Activated T-helper 2 cell treated with anti-CD3 and anti-CD28 coated beads, Interferon-gamma antibody, Interleukin-2, Interleukin-4, amounts not matched to agents 10 μg/mL and 5 μg/mL and 100 μg/mL, durations not matched to agents 14 hours and 24 hours and 36 hours (primary cell): ENCODE measurements around the gene TRAPPC2. TPM values are rescaled to one million over a fixed set of nuclear protein-coding genes. Genes with fewer than 3 reads are reported as not detected.

Experiments used
- DNase-seq: peaks from one replicate; pipeline ENCODE4 v3.0.0; 2021; ENCODE audit warnings: low spot score
- H3K27ac Mint-ChIP-seq: one replicate; pipeline ENCODE4 v1.8.0; 2021; ENCODE audit warnings: mixed read lengths
- H3K27me3 Mint-ChIP-seq: one replicate; pipeline ENCODE4 v1.8.0; 2021; ENCODE audit warnings: low read depth, mixed read lengths
- H3K36me3 Mint-ChIP-seq: one replicate; pipeline ENCODE4 v1.8.0; 2021; ENCODE audit warnings: low read depth, mixed read lengths
- H3K4me1 Mint-ChIP-seq: one replicate; pipeline ENCODE4 v1.8.0; 2021; ENCODE audit warnings: low read depth, mixed read lengths
- H3K4me3 Mint-ChIP-seq: one replicate; pipeline ENCODE4 v1.8.0; 2021; ENCODE audit warnings: low read depth, mild to moderate bottlenecking, moderate library complexity, mixed read lengths
- H3K9me3 Mint-ChIP-seq: one replicate; pipeline ENCODE4 v1.8.0; 2021; ENCODE audit warnings: mixed read lengths
- intact Hi-C: fragments of 100-400 bp; cut with micrococcal nuclease; formaldehyde crosslinking; loops from one replicate; pipeline ENCODE4 v1.15.1; 2023
- total RNA-seq: library from RNA; stranded (reverse); gene quantifications from 2 replicates; pipeline ENCODE4 v1.2.3, GENCODE V29; 2022

The TRAPPC2 gene
- total RNA-seq, 1 donor from 2014 or later, result 15.2 TPM

GRCh38 chrX:13760426-13760825 lies 26.0 kb upstream of the TRAPPC2 start:
- H3K9me3 Mint-ChIP-seq, result no peaks in the 10 kb centered on the region
- no peaks in the 10 kb centered on the region for H3K27me3 Mint-ChIP-seq
- no peak overlapping the region for H3K27ac Mint-ChIP-seq
- no peak overlapping the region for H3K4me3 Mint-ChIP-seq
- peaks cover 45% of the 10 kb centered on the region for H3K36me3 Mint-ChIP-seq
- intact Hi-C loops, result no loop called here
- peaks cover 7% of the 10 kb centered on the region for H3K4me1 Mint-ChIP-seq
- DNase-seq, result no peak

GRCh38 chrX:13759152-13759718 lies 24.8 kb upstream of the TRAPPC2 start:
- H3K4me3 Mint-ChIP-seq, result no peak overlapping the region
- H3K9me3 Mint-ChIP-seq, result no peaks in the 10 kb centered on the region
- H3K36me3 Mint-ChIP-seq, result peaks cover 45% of the 10 kb centered on the region
- intact Hi-C loops, result no loop called here
- no peak for DNase-seq
- no peaks in the 10 kb centered on the region for H3K27me3 Mint-ChIP-seq
- H3K27ac Mint-ChIP-seq, result peak overlapping the region; percentile 60
- peaks cover 13% of the 10 kb centered on the region for H3K4me1 Mint-ChIP-seq

- intact Hi-C loops, result no loop called here
- H3K4me3 Mint-ChIP-seq, result no peak overlapping the region
- H3K36me3 Mint-ChIP-seq, result peaks cover 49% of the 10 kb centered on the region
- no peaks in the 10 kb centered on the region for H3K27me3 Mint-ChIP-seq
- H3K27ac Mint-ChIP-seq, result no peak overlapping the region
- no peaks in the 10 kb centered on the region for H3K9me3 Mint-ChIP-seq
- no peak for DNase-seq
- peaks cover 19% of the 10 kb centered on the region for H3K4me1 Mint-ChIP-seq
These were observed 22.0 kb upstream of the TRAPPC2 start for GRCh38 chrX:13756381-13756780.

GRCh38 chrX:13755254-13755653 lies 20.8 kb upstream of the TRAPPC2 start:
- H3K4me1 Mint-ChIP-seq, result peaks cover 20% of the 10 kb centered on the region
- peaks cover 45% of the 10 kb centered on the region for H3K36me3 Mint-ChIP-seq
- no peaks in the 10 kb centered on the region for H3K9me3 Mint-ChIP-seq
- intact Hi-C loops, result no loop called here
- no peaks in the 10 kb centered on the region for H3K27me3 Mint-ChIP-seq
- DNase-seq, result no peak
- H3K4me3 Mint-ChIP-seq, result no peak overlapping the region
- H3K27ac Mint-ChIP-seq, result no peak overlapping the region

- peaks cover 22% of the 10 kb centered on the region for H3K4me1 Mint-ChIP-seq
- H3K27me3 Mint-ChIP-seq, result no peaks in the 10 kb centered on the region
- DNase-seq, result no peak
- H3K9me3 Mint-ChIP-seq, result no peaks in the 10 kb centered on the region
- no peak overlapping the region for H3K27ac Mint-ChIP-seq
- H3K4me3 Mint-ChIP-seq, result no peak overlapping the region
- intact Hi-C loops, result no loop called here
- H3K36me3 Mint-ChIP-seq, result peaks cover 44% of the 10 kb centered on the region
These were observed 20.3 kb upstream of the TRAPPC2 start for GRCh38 chrX:13754765-13755164.

GRCh38 chrX:13752646-13753045 lies 18.2 kb upstream of the TRAPPC2 start:
- Mint-ChIP-seq H3K9me3 (no peaks in the 10 kb centered on the region), H3K36me3 (peaks cover 37% of the 10 kb centered on the region), H3K27me3 (no peaks in the 10 kb centered on the region), H3K4me1 (peaks cover 20% of the 10 kb centered on the region), H3K27ac (peak overlapping the region; percentile 43), H3K4me3 (no peak overlapping the region)
- no peak for DNase-seq
- intact Hi-C loops, result no loop called here

- H3K27me3 Mint-ChIP-seq, result no peaks in the 10 kb centered on the region
- intact Hi-C loops, result no loop called here
- H3K36me3 Mint-ChIP-seq, result peaks cover 40% of the 10 kb centered on the region
- peaks cover 20% of the 10 kb centered on the region for H3K4me1 Mint-ChIP-seq
- DNase-seq, result no peak
- H3K27ac Mint-ChIP-seq, result no peak overlapping the region
- no peaks in the 10 kb centered on the region for H3K9me3 Mint-ChIP-seq
- no peak overlapping the region for H3K4me3 Mint-ChIP-seq
These were observed 17.7 kb upstream of the TRAPPC2 start for GRCh38 chrX:13752141-13752540.

GRCh38 chrX:13750812-13751211 lies 16.4 kb upstream of the TRAPPC2 start:
- Mint-ChIP-seq H3K36me3 (peaks cover 46% of the 10 kb centered on the region), H3K27me3 (no peaks in the 10 kb centered on the region), H3K4me3 (no peak overlapping the region), H3K9me3 (no peaks in the 10 kb centered on the region), H3K27ac (no peak overlapping the region), H3K4me1 (peaks cover 20% of the 10 kb centered on the region)
- DNase-seq, result no peak
- intact Hi-C loops, result loop anchor here (1.0 kb wide), 2 partner anchors 93 to 281 kb away; no protein-coding TSS in a partner anchor

- H3K36me3 Mint-ChIP-seq, result peaks cover 52% of the 10 kb centered on the region
- H3K4me3 Mint-ChIP-seq, result no peak overlapping the region
- intact Hi-C loops, result loop anchor here (1.0 kb wide), 2 partner anchors 92 to 282 kb away; no protein-coding TSS in a partner anchor
- no peaks in the 10 kb centered on the region for H3K9me3 Mint-ChIP-seq
- DNase-seq, result no peak
- H3K27ac Mint-ChIP-seq, result no peak overlapping the region
- H3K27me3 Mint-ChIP-seq, result no peaks in the 10 kb centered on the region
- peaks cover 16% of the 10 kb centered on the region for H3K4me1 Mint-ChIP-seq
These were observed 15.8 kb upstream of the TRAPPC2 start for GRCh38 chrX:13750204-13750603.

GRCh38 chrX:13748486-13748885 lies 14.1 kb upstream of the TRAPPC2 start:
- Mint-ChIP-seq H3K4me1 (peaks cover 12% of the 10 kb centered on the region), H3K9me3 (no peaks in the 10 kb centered on the region), H3K27ac (no peak overlapping the region), H3K27me3 (no peaks in the 10 kb centered on the region), H3K36me3 (peaks cover 56% of the 10 kb centered on the region), H3K4me3 (no peak overlapping the region)
- intact Hi-C loops, result loop anchor here (5.0 kb wide), 1 partner anchor 241 kb away; no protein-coding TSS in a partner anchor
- no peak for DNase-seq

- Mint-ChIP-seq H3K27me3 (no peaks in the 10 kb centered on the region), H3K36me3 (peaks cover 51% of the 10 kb centered on the region), H3K9me3 (no peaks in the 10 kb centered on the region), H3K27ac (no peak overlapping the region), H3K4me3 (no peak overlapping the region), H3K4me1 (peaks cover 12% of the 10 kb centered on the region)
- intact Hi-C loops, result loop anchor here (5.0 kb wide), 1 partner anchor 241 kb away; no protein-coding TSS in a partner anchor
- no peak for DNase-seq
These were observed 13.4 kb upstream of the TRAPPC2 start for GRCh38 chrX:13747836-13748235.

- Mint-ChIP-seq H3K4me1 (peaks cover 13% of the 10 kb centered on the region), H3K27me3 (no peaks in the 10 kb centered on the region), H3K36me3 (peaks cover 45% of the 10 kb centered on the region), H3K9me3 (no peaks in the 10 kb centered on the region), H3K4me3 (peak overlapping the region; percentile 30), H3K27ac (peak overlapping the region; percentile 55)
- intact Hi-C loops, result loop anchor here (1.0 kb wide), 1 partner anchor 8 kb away; the partner anchor contains the start of genes OFD1 and TRAPPC2
- peak; percentile 15 for DNase-seq
These were observed 8.2 kb upstream of the TRAPPC2 start for GRCh38 chrX:13742397-13743176.

GRCh38 chrX:13741695-13742094 lies 7.3 kb upstream of the TRAPPC2 start:
- Mint-ChIP-seq H3K4me3 (no peak overlapping the region), H3K27me3 (no peaks in the 10 kb centered on the region), H3K4me1 (peaks cover 19% of the 10 kb centered on the region), H3K9me3 (no peaks in the 10 kb centered on the region), H3K36me3 (peaks cover 39% of the 10 kb centered on the region), H3K27ac (peak overlapping the region; percentile 35)
- no peak for DNase-seq
- intact Hi-C loops, result loop anchor here (1.0 kb wide), 1 partner anchor 7 kb away; the partner anchor contains the start of genes OFD1 and TRAPPC2
